T-helper 17 cell (primary cell): Measurements from ENCODE around the gene RGSL1. TPM values are rescaled to one million over a fixed set of nuclear protein-coding genes. Genes with fewer than 3 reads are reported as not detected.

Source experiments
- ATAC-seq: fragments of 150-1000 bp; cut with Tn5 transposase; 2 replicates; pipeline ENCODE4 v1.10.0; 2021; ENCODE audit warnings: mild to moderate bottlenecking, moderate library complexity
- DNase-seq, 3 donors: peaks; one replicate each; pipeline versions ENCODE4 v3.0.0 to v3.0.0-alpha.2; 2020 to 2021
- H3K9me3 ChIP-seq: one replicate; pipeline ENCODE4 v1.7.0; 2013; ENCODE audit warnings: low read length, mild to moderate bottlenecking; ENCODE audit not compliant: control insufficient read depth, poor library complexity, severe bottlenecking
- H3K27ac Mint-ChIP-seq: one replicate; pipeline ENCODE4 v1.8.0; 2022; ENCODE audit warnings: mild to moderate bottlenecking, moderate library complexity, mixed read lengths
- H3K27me3 Mint-ChIP-seq: one replicate; pipeline ENCODE4 v1.8.0; 2022; ENCODE audit warnings: mixed read lengths
- H3K36me3 Mint-ChIP-seq: one replicate; pipeline ENCODE4 v1.8.0; 2022; ENCODE audit warnings: low read depth, mixed read lengths
- H3K4me1 Mint-ChIP-seq: one replicate; pipeline ENCODE4 v1.8.0; 2022; ENCODE audit warnings: mild to moderate bottlenecking, mixed read lengths
- H3K4me3 Mint-ChIP-seq: one replicate; pipeline ENCODE4 v1.8.0; 2022; ENCODE audit warnings: mild to moderate bottlenecking, moderate library complexity, mixed read lengths
- total RNA-seq, 4 donors: library from RNA in 2 of 4; stranded (reverse) in 2 of 4; gene quantifications; one replicate each; pipeline ENCODE4 v1.2.3 and lab custom pipeline; 2022 to 2026

RGSL1 gene
- total RNA-seq, 2 donors from 2014 or later = not detected

GRCh38 chr1:182604175-182605164 lies 154.5 kb downstream of the RGSL1 start, which contains the start of gene RGS16:
TSS of gene RGS16 (minus strand) at chr1:182604389. CDS start at chr1:182604259, 130 bp downstream.
- Mint-ChIP-seq H3K4me3 (peak within 1 kb of the TSS; percentile 90), H3K36me3 (peaks cover 2% of the 10 kb centered on the region), H3K4me1 (peaks cover 22% of the 10 kb centered on the region)

DNA sequence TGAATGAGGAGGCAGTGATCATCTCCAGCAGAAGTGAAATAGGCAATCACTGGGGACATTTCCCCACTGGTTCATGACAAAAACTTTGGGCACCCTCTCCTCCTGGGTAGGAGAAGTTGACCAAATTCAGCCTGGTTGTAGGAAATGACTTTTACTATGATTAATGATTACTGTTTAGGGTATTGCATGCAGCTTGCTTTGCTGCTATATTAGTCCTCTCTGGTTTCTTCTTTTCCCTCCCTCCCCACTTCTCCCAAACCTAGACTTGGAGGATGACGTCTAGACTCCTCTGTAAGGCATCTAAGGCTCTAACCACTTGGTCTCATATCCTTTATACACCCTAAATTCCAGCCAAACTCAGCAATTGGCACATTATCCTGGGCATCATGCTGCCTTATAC lies 157.6 kb downstream of the RGSL1 start:
- H3K4me3 Mint-ChIP-seq = no peak overlapping the region
- no peaks in the 10 kb centered on the region for H3K36me3 Mint-ChIP-seq
- no peak overlapping the region for H3K27ac Mint-ChIP-seq
- ATAC-seq = no peak
- H3K27me3 Mint-ChIP-seq = peaks cover 25% of the 10 kb centered on the region
- no peaks in the 10 kb centered on the region for H3K9me3 ChIP-seq
- H3K4me1 Mint-ChIP-seq = peaks cover 22% of the 10 kb centered on the region
- DNase-seq = no peak

More at GRCh38 chr1:182604175-182605164, 154.5 kb downstream of the RGSL1 start, which contains the start of gene RGS16:
- H3K9me3 ChIP-seq = no peaks in the 10 kb centered on the region
- DNase-seq (peak; percentile 82 to 86 (median 83)), ATAC-seq (peak; percentile 87)
- peaks cover 13% of the 10 kb centered on the region for H3K27me3 Mint-ChIP-seq
- no peak within 1 kb of the TSS for H3K27ac Mint-ChIP-seq

GRCh38 chr1:182608236-182608635 lies 158.3 kb downstream of the RGSL1 start:
- H3K27me3 Mint-ChIP-seq = peaks cover 32% of the 10 kb centered on the region
- no peak overlapping the region for H3K4me3 Mint-ChIP-seq
- no peaks in the 10 kb centered on the region for H3K9me3 ChIP-seq
- peaks cover 19% of the 10 kb centered on the region for H3K4me1 Mint-ChIP-seq
- ATAC-seq (no peak), DNase-seq (no peak)
- H3K36me3 Mint-ChIP-seq = no peaks in the 10 kb centered on the region
- no peak overlapping the region for H3K27ac Mint-ChIP-seq

DNA sequence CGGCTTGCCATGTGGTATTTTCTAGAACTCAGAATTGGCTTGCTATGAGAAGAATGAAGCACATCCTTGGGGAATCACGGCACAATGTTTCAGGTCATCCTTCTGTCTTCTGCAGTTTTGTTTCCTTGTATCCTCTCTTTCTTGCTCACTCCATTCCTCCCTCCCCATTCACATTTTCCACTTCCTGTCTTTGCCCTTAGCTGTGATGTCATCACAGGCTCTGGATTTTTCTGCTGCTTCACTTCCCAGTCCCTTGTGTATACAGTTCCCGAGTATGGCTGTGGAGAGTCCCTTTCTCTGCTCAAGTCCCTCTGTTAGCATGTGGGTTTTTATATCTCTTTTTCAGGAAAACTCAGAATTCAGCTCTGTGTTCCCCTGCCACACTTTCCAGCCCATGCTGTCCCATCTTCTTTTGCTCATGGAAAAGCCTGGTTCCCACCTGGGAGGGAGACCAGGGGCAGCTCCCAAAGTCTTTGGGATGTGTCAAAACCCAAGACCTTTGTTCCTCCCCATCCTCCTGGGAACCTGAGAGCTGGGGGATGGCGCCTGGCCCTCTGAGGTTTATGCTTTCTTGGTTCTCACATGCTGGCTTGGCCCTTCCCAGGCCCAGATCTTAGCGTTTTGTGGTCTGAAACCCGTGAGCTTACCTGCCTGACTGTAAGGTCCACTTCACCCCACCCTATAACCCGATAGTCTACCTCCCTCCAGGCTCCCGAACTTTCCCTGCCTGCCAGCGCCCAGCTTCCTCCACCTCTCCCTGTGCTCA lies 159.1 kb downstream of the RGSL1 start:
- Mint-ChIP-seq H3K4me3 (no peak overlapping the region), H3K27me3 (peaks cover 40% of the 10 kb centered on the region), H3K27ac (no peak overlapping the region), H3K36me3 (no peaks in the 10 kb centered on the region), H3K4me1 (peaks cover 16% of the 10 kb centered on the region)
- no peak for ATAC-seq
- H3K9me3 ChIP-seq = no peaks in the 10 kb centered on the region
- no peak for DNase-seq

Other genes starting within 250 kb of the RGSL1 start
- gene GLUL, start 58.4 kb upstream of the RGSL1 start, total RNA-seq = 100 to 1,000 TPM; 106 to 127 TPM
- not detected for gene TEDDM1, start 49.5 kb upstream of the RGSL1 start, total RNA-seq
- gene RNASEL, start 139.1 kb downstream of the RGSL1 start, total RNA-seq = 1 to 10 TPM; 4.3 to 7.4 TPM
- 10 to 100 TPM; 23.4 to 23.5 TPM for gene RGS16, start 154.2 kb downstream of the RGSL1 start, total RNA-seq
- not detected for gene RGS8, start 234.4 kb downstream of the RGSL1 start, total RNA-seq